Fibroblast of mammary gland (primary cell): ENCODE results near the gene AP3D1.
A peak's percentile ranks its signal among the peaks of the same experiment; 100 is the strongest.
"Not testable (repeated sequence)": the region's sequence is repeated elsewhere in the genome, so short reads cannot be mapped to it uniquely, and the experiment has no call there.

ENCODE experiments used
- DNase-seq: peaks from one replicate; pipeline ENCODE4 v3.0.0-alpha.2; 2010; ENCODE audit warnings: low read depth
- H3K4me3 ChIP-seq: 2 replicates; pipeline ENCODE4 v1.5.1; 2011; ENCODE audit warnings: low read depth, mild to moderate bottlenecking, low read length, moderate library complexity; ENCODE audit not compliant: control insufficient read depth
- CTCF ChIP-seq: conservative IDR thresholded peaks from 2 replicates; pipeline ENCODE4 v1.5.1; 2011; ENCODE audit warnings: low read depth, low read length, inconsistent platforms; ENCODE audit not compliant: control insufficient read depth, insufficient read depth

Gene AP3D1

GRCh38 chr19:2151339-2152229 lies at the start of gene AP3D1:
Gene AP3D1, minus strand, starts transcription at chr19:2151566. Its CDS starts 232 bp downstream, at chr19:2151334.
- H3K4me3 ChIP-seq: peak within 1 kb of the TSS; percentile 85
- TF ChIP-seq CTCF: no peak
- peak; percentile 100 for DNase-seq

- DNase-seq, H3K4me3 ChIP-seq: not testable (repeated sequence)
Observed at GRCh38 chr19:2200624-2201294, 49.4 kb upstream of the AP3D1 start.

GRCh38 chr19:2199861-2200623 lies 48.7 kb upstream of the AP3D1 start:
- DNase-seq: no peak
- no peak overlapping the region for H3K4me3 ChIP-seq
- TF ChIP-seq CTCF: no peak

- no peak for DNase-seq
- no peak for TF ChIP-seq CTCF
- H3K4me3 ChIP-seq: no peak overlapping the region
Observed at GRCh38 chr19:2199215-2199614, 47.8 kb upstream of the AP3D1 start.

GRCh38 chr19:2198317-2198716 lies 47.0 kb upstream of the AP3D1 start:
- TF ChIP-seq CTCF: no peak
- DNase-seq: no peak
- H3K4me3 ChIP-seq: no peak overlapping the region

- no peak for DNase-seq
- no peak overlapping the region for H3K4me3 ChIP-seq
- no peak for TF ChIP-seq CTCF
Observed at GRCh38 chr19:2197270-2197669, 45.9 kb upstream of the AP3D1 start.
